GM10248 (cell line): Measurements from ENCODE around the gene MX1.

Source experiments
- CTCF ChIA-PET: fragments of 300-600 bp; sonication (Branson Sonifier 250); formaldehyde crosslinking; extraction: SDS; loops from one replicate; lab custom pipeline; 2021; ENCODE audit warnings: antibody characterized with exemption; lab: Yijun Ruan, JAX
- POLR2A ChIA-PET: fragments of 350-650 bp; sonication (Branson Sonifier 250); formaldehyde crosslinking; extraction: SDS; loops from one replicate; lab custom pipeline; 2020; ENCODE audit warnings: antibody characterized with exemption; lab: Yijun Ruan, JAX
- DNase-seq: peaks from one replicate; pipeline ENCODE4 v3.0.0; 2012; ENCODE audit errors: extremely low spot score
- TF ChIP-seq, protein P1 (sequence below): IDR thresholded peaks from 2 replicates; pipeline ENCODE4 v1.5.1; 2012; ENCODE audit warnings: mild to moderate bottlenecking, low read depth; ENCODE audit errors: extremely low read depth, missing control alignments, control extremely low read depth

MX1 gene

DNA sequence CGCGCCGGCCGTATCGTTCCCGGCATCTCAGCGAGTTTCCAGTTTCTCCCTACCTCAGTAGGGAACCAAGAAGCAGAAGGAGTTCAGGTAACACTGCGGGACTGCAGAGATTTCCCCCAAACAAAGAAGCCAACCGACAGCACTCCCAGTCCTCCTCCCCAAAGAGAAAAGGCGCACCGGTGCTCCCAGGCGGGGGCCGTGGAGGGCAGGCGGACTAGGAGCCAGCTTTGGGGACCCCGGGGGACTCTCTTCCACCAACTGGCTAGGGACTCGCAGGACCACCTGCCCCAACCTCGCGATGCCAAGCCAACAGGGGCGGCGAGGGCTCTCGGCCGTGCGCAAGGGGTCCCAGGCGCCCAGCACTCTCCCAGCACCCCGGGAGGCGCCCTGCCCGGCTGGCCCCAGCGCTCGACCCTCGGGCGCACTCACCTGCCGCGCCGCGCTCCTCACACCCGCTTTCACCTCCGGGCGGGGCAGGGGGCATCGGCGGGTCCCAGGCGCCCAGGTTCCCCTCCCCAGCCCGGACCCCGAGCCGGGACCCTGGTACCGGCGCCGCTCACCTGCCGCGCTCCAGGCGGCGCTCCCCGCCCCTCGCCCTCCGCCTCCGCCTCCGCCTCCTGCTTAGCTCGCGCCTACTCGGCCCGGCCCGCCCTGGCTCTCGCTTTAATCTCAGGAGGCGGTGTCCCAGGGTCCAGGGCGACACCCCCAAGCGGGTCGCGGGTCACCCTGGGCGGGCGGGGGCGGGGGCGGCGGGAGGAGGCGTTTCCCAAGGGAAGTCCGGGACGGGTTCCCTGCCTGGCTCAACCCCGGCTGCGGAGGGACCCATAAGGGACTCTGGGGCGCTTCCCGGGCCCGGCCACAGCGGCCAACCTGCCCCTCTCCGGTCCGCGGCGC lies 81.7 kb downstream of the MX1 start, which contains the start of gene TMPRSS2:
Gene TMPRSS2 (minus strand): TSS at position 638 of the 894 bp plus-strand sequence. CDS start 10,025 bp downstream, outside the sequence.
- POLR2A ChIA-PET: no interaction called here
- CTCF ChIA-PET: no interaction called here
- no peak for DNase-seq

DNA sequence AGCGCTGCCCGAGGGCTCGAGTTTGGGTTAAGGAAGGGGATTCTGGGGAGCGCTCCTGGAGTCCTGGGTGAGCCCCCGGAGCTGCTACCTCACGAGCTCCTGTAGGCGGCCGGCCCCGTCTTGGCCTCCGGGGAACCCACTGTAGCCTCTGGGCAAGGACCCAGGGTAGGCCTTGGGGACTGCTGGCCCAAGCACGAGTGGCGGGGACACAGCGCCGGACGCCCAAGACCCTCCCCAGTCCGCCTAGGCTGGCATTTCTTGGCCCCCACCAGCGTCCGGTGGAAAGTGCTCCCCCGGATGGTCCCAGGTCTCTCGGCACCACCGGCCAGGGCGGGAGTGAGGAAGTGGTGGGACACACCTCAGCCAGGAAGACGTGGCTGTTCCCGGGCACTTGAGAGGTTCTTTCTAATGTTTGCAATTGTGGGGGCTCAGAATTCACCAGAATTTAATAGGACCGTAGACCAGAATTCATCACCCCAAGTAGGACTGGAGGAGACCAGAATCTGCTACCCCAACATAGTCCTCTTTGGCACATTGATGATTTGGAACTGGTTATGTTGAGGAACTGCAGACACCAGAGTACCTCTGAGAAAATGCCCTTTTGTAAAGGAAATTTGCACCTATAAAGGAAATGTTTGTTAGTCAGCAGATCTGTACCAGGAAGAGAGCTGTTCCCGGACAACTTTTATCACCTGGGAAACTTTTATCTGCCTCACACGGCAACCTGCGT lies 82.5 kb downstream of the MX1 start:
- DNase-seq: no peak
- TF ChIP-seq, protein P1, sequence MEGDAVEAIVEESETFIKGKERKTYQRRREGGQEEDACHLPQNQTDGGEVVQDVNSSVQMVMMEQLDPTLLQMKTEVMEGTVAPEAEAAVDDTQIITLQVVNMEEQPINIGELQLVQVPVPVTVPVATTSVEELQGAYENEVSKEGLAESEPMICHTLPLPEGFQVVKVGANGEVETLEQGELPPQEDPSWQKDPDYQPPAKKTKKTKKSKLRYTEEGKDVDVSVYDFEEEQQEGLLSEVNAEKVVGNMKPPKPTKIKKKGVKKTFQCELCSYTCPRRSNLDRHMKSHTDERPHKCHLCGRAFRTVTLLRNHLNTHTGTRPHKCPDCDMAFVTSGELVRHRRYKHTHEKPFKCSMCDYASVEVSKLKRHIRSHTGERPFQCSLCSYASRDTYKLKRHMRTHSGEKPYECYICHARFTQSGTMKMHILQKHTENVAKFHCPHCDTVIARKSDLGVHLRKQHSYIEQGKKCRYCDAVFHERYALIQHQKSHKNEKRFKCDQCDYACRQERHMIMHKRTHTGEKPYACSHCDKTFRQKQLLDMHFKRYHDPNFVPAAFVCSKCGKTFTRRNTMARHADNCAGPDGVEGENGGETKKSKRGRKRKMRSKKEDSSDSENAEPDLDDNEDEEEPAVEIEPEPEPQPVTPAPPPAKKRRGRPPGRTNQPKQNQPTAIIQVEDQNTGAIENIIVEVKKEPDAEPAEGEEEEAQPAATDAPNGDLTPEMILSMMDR: no peak
- ChIA-PET CTCF (no interaction called here), POLR2A (no interaction called here)

More for the DNA sequence above, 81.7 kb downstream of the MX1 start, which contains the start of gene TMPRSS2:
- TF ChIP-seq, protein P1: no peak
